ENCODE data around the gene ACOT8.

The ACOT8 gene

GRCh38 chr20:45842169-45842812 is 14.9 kb downstream of the ACOT8 start:
- Histone ChIP-seq H3K9me3 (replicated peaks; ENCODE audit: insufficient read depth, low read length) (no peaks in the 10 kb centered on the region), H2AFZ (ENCODE audit: low read length) (no peak overlapping the region), H3K4me1 (ENCODE audit: low read length) (no peaks in the 10 kb centered on the region), H3K4me3 (ENCODE audit: low read length) (no peak overlapping the region), H3K4me2 (ENCODE audit: low read depth, low read length) (no peak overlapping the region), H3K9ac (ENCODE audit: low read length) (no peak overlapping the region), H3K27me3 (replicated peaks; ENCODE audit: insufficient read depth, low read length) (no peaks in the 10 kb centered on the region), H3K9me2 (replicated peaks; ENCODE audit: insufficient read depth, low read length) (no peaks in the 10 kb centered on the region), H3K27ac (ENCODE audit: low read length) (no peak overlapping the region), H3K36me3 (replicated peaks; ENCODE audit: insufficient read depth, low read length) (no peaks in the 10 kb centered on the region), H3F3A (ENCODE audit: insufficient read depth, low read length) (no peaks in the 10 kb centered on the region), H4K20me1 (ENCODE audit: insufficient read depth, low read length) (no peaks in the 10 kb centered on the region), H3K79me2 (ENCODE audit: low read length) (no peaks in the 10 kb centered on the region)
- DNase-seq = no peak
- TF ChIP-seq, protein P1, sequence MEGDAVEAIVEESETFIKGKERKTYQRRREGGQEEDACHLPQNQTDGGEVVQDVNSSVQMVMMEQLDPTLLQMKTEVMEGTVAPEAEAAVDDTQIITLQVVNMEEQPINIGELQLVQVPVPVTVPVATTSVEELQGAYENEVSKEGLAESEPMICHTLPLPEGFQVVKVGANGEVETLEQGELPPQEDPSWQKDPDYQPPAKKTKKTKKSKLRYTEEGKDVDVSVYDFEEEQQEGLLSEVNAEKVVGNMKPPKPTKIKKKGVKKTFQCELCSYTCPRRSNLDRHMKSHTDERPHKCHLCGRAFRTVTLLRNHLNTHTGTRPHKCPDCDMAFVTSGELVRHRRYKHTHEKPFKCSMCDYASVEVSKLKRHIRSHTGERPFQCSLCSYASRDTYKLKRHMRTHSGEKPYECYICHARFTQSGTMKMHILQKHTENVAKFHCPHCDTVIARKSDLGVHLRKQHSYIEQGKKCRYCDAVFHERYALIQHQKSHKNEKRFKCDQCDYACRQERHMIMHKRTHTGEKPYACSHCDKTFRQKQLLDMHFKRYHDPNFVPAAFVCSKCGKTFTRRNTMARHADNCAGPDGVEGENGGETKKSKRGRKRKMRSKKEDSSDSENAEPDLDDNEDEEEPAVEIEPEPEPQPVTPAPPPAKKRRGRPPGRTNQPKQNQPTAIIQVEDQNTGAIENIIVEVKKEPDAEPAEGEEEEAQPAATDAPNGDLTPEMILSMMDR (IDR thresholded peaks at IDR 0.05; ENCODE audit: low read length) = no peak
- TF ChIP-seq EZH2phosphoT487 (IDR thresholded peaks at IDR 0.05; ENCODE audit: low read length) (no peak), EZH2 (optimal IDR thresholded peaks at IDR 0.05; ENCODE audit: low read depth, low read length) (no peak)

DNA sequence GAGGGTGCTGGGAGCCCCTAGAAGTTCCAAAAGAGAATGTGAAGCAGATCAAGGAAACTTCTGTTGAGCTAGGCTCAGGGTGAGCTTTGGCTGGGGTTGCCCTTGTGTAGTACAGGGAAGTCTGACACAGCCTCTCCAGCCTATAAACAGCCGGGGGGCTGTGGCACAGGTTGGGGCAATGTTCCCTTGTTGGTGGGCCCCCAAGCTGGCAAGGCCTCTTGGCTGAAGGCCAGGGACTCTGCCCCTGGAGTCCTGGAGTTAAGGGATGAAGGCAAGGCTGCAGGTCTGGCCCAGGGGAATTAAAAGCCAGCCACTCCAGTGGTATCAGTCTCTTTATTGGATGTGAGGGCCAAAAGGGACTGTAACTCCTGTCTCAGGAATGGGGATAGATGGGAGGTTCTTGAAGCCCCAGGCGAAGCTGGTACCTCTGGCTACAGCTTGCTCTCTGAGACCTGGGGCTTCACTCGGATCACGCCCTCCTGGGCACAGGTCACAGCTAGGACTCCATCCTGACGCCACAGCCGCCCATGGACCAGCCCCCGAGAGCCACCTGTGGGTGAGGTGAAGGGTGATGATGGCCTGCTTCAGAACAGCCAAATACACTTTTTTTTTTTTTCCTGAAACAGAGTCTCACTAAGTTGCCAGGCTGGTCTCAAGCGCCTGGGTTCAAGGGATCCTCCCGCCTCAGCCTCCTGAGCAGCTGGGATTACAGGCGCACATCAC is 15.6 kb downstream of the ACOT8 start:
- Histone ChIP-seq H3K4me2 (ENCODE audit: low read depth, low read length) (no peak overlapping the region), H3K9me3 (replicated peaks; ENCODE audit: insufficient read depth, low read length) (no peaks in the 10 kb centered on the region), H3K9me2 (replicated peaks; ENCODE audit: insufficient read depth, low read length) (no peaks in the 10 kb centered on the region), H4K20me1 (ENCODE audit: insufficient read depth, low read length) (no peaks in the 10 kb centered on the region), H3K4me3 (ENCODE audit: low read length) (no peak overlapping the region), H3F3A (ENCODE audit: insufficient read depth, low read length) (no peaks in the 10 kb centered on the region), H3K27me3 (replicated peaks; ENCODE audit: insufficient read depth, low read length) (no peaks in the 10 kb centered on the region), H2AFZ (ENCODE audit: low read length) (no peak overlapping the region), H3K36me3 (replicated peaks; ENCODE audit: insufficient read depth, low read length) (no peaks in the 10 kb centered on the region), H3K79me2 (ENCODE audit: low read length) (no peaks in the 10 kb centered on the region), H3K4me1 (ENCODE audit: low read length) (no peaks in the 10 kb centered on the region), H3K27ac (ENCODE audit: low read length) (no peak overlapping the region), H3K9ac (ENCODE audit: low read length) (no peak overlapping the region)
- TF ChIP-seq EZH2phosphoT487 (IDR thresholded peaks at IDR 0.05; ENCODE audit: low read length) (no peak), EZH2 (optimal IDR thresholded peaks at IDR 0.05; ENCODE audit: low read depth, low read length) (no peak)
- TF ChIP-seq, protein P1 (IDR thresholded peaks at IDR 0.05; ENCODE audit: low read length) = no peak
- DNase-seq = no peak

DNA sequence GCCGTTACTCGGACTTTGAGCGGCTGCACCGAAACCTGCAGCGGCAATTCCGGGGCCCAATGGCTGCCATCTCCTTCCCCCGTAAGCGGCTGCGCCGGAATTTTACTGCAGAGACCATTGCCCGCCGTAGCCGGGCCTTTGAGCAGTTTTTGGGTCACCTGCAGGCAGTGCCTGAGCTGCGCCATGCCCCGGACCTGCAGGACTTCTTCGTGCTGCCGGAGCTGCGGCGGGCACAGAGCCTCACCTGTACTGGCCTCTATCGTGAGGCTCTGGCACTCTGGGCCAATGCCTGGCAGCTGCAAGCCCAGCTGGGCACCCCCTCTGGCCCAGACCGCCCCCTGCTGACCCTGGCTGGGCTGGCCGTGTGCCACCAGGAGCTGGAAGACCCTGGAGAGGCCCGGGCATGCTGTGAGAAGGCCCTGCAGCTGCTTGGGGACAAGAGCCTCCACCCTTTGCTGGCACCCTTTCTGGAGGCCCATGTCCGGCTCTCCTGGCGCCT is 16.4 kb downstream of the ACOT8 start:
- Histone ChIP-seq H4K20me1 (ENCODE audit: insufficient read depth, low read length) (no peaks in the 10 kb centered on the region), H3K4me1 (ENCODE audit: low read length) (no peaks in the 10 kb centered on the region), H3K27ac (ENCODE audit: low read length) (no peak overlapping the region)

More for the DNA sequence above, 16.4 kb downstream of the ACOT8 start:
- TF ChIP-seq EZH2 (optimal IDR thresholded peaks at IDR 0.05; ENCODE audit: low read depth, low read length) (no peak), EZH2phosphoT487 (IDR thresholded peaks at IDR 0.05; ENCODE audit: low read length) (no peak)
- TF ChIP-seq, protein P1 (IDR thresholded peaks at IDR 0.05; ENCODE audit: low read length) = no peak
- no peaks in the 10 kb centered on the region for H3K9me2 ChIP-seq (replicated peaks; ENCODE audit: insufficient read depth, low read length)
- H3K79me2 ChIP-seq (ENCODE audit: low read length) = no peaks in the 10 kb centered on the region
- H3K9ac ChIP-seq (ENCODE audit: low read length) = no peak overlapping the region
- no peak overlapping the region for H3K4me3 ChIP-seq (ENCODE audit: low read length)
- H3K9me3 ChIP-seq (replicated peaks; ENCODE audit: insufficient read depth, low read length) = no peaks in the 10 kb centered on the region
- no peaks in the 10 kb centered on the region for H3F3A ChIP-seq (ENCODE audit: insufficient read depth, low read length)
- H2AFZ ChIP-seq (ENCODE audit: low read length) = no peak overlapping the region
- no peaks in the 10 kb centered on the region for H3K27me3 ChIP-seq (replicated peaks; ENCODE audit: insufficient read depth, low read length)
- no peak overlapping the region for H3K4me2 ChIP-seq (ENCODE audit: low read depth, low read length)
- H3K36me3 ChIP-seq (replicated peaks; ENCODE audit: insufficient read depth, low read length) = no peaks in the 10 kb centered on the region
- DNase-seq = no peak

Data from MM.1S (cell line).